GM21528 (cell line): ENCODE results near the gene ACSF3.
"Not testable (repeated sequence)": the region's sequence is repeated elsewhere in the genome, so short reads cannot be mapped to it uniquely, and the experiment has no call there.

Experiments
- ATAC-seq: cut with Tn5 transposase; IDR thresholded peaks from one replicate; pipeline ENCODE4 v1.9.1; 2021; ENCODE audit warnings: mild to moderate bottlenecking, moderate library complexity; ENCODE audit not compliant: unreplicated experiment, low FRiP score

ACSF3 gene

DNA sequence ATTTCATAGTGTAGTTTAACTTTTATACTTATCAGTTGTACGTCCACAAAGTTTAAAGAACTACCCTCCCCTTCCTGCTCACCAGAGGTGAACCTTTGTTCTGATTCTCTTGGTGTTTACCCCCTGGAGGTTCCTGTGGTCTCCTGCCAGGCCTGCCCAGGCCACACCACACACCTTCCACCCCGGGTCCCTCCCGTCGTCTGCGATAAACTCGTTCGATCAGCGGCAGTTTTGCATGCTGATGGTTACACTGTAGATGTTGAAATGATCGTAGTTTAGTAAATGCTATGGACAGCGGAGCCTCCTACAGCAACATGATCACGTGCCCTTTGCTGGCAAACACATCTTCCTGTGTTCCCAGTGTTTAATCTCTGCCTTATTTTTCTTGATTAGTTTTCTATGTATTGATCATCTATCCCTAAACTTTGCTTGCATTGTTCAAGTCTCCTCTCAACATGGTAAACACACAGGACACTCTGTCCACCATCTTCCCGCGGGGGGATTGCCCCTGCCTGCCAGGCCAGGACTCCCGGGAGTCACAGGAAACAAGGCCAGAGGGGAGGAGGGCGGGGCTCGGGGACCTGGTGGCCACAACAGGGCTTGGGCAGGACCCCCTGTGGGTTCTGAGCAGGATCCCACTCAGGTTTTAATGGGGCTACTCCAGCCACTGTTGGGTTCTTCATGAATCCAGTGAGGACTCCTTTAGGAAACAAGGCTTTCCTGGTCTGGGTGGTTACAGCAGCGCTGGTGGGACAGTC lies 2.8 kb upstream of the ACSF3 start:
- ATAC-seq = no peak

DNA sequence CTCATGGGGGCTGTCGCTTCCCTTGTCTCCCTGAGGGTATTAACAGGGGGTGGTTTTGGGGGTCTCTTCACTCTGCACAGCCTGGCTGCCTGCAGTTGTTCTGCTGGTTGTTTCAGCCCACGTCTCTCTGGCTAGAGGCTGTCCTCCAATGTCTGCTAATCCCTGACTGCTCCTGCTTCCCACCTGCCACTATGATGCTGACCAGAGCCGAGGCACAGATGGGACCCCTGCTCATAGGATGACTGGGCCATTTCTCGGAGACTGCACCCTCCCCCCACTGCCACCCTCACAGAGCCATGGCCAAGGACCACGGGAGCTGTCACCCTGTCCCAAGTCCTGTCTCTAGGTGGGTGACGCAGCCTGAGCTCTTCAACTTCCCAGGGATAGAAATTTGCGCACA lies 1.6 kb upstream of the ACSF3 start:
- no peak for ATAC-seq

DNA sequence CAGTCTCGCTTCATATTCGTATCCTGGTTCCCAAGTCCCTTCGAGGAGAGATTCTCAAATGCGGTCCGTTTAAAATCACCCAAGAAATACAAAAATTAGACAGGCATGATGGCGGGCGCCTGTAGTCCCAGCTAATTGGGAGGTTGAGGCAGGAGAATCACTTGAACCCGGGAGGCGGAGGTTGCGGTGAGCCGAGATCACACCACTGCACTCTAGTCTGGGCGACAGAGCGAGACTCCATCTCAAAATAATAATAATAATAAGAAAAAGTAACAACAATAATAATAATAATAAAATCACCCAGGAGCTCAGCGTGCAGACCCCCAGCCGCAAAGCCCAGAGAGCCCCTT lies 425 bp upstream of the ACSF3 start:
- ATAC-seq = not testable (repeated sequence)

DNA sequence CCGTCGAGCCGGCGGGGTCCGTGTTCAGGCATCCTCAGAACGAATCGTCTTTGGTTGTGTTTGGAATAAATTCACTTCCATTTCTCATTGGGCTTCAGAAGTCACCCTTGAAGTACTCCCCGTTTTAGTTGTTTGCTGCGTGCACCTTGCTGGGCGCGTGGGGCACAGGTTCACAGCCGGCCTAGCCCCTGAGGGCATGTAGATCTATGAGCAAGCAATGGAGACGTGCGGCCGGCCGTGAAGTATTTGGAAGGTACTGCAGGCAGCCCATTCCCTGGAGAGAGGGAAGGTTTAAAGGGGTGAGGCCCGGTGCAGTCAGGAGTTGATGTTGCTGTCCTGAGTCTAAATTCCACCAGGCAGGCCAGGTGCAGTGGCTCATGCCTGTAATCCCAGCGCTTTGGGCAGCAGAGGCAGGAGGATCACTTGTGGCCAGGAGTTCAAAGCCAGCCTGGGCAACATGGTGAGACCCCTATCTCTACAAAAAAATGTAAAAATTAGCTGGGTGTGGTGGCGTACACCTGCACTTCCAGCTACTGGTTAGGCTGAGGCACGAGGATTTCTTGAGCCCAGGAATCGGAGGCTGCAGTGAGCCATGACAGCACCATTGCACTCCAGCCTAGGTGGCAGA lies 714 bp downstream of the ACSF3 start:
- ATAC-seq = no peak

DNA sequence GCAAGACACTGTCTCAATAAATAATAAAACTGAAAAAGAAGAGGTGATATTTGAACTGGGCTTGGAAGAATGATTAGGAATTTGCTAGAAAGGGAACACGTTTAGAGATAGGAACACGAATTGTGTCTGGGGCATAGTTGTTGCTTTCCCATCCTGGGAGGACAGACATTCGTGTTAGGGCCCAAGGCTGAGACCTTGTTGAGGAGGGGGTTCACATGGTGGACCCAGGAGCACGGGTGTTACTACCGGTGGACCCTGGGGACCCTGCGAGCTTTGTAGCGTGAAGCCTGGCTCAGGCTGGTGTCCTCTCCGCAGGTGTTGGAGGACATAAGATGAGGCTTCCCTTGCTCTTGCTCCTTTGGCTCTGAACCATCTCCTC lies 1.2 kb downstream of the ACSF3 start:
- no peak for ATAC-seq

DNA sequence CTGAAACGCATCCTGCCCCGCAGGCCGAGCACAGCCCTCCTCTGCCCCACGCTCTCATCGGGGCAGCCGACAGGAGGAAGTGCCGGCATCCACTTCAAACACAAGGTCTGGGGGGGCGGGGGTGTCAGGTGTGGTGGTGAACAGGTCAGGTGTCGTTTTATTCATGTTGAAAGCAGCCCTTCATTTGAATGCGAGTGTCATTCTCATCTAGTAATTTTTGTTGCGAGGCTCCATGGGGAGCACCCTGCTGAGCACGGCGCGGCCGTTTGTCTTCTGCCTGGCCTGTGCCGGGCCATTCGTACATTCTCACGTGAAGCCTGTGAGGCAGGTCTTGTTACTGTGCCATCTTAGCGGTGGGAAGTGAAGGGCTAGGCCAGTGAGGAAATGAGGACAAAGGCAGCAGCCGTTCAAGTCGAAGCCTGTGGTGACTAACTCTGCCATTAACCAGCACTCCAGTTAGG lies 1.9 kb downstream of the ACSF3 start:
- no peak for ATAC-seq

DNA sequence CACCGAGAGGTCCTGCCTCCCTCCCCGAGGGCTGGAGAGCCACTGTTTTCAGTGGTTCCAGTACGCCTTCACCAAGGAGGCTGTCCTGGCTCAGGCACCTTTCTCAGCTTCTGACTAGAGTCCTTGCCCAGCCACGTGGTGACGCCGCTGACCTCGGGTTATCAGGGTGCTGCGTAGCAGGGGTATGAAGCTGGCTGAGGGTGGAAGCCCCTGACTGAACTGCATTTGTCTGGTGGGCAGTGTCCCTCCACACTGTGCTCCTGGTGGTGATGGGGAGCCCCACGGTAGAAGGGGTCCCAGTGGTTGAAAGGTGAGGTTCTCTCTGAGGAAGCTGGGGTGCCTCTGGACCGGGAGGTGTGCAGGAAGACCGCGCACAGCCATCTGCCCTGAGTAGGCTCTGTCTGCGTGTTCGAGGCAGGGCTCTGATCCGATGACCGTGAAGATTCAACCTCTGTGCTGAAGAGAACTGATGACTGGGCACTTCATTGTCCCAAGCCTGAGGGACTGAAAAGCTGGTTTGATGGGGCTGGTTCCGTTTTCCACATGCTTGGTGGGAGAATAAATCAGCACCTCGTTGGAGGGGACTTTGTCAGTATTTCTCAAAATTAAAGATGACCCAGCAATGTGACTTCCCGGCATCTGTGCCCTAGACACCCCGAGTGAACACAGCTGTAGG lies 2.5 kb downstream of the ACSF3 start:
- no peak for ATAC-seq

DNA sequence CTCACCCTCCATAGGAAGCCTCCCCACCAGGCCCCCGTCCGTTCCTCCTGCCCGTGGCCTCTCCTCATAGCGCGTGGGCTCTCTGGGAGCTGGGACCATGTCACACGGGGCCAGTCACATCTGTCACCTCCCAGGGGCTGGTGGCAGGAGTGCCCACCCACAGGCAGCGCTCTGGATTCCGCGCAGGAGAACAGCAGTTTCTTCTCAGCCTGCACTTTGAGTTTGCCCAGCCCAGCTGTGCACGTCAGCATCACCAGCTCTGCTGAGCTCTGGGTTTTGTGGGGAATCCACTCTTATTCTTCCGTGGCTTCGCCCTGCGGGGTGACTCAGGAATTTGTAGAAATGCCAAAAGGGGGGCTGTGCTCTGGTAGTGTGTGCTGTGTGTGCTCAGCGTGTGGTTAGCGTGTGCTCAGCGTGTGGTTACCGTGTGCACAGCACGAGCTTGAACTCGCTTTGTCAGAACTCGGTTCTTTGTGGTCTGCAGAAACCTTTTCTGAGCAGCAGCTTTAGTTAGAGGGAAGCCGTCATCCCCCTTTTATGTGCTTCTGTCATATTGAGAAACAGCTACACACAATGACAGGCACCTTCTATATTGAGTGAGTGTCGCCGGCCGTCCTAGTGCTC lies 3.2 kb downstream of the ACSF3 start:
- no peak for ATAC-seq

DNA sequence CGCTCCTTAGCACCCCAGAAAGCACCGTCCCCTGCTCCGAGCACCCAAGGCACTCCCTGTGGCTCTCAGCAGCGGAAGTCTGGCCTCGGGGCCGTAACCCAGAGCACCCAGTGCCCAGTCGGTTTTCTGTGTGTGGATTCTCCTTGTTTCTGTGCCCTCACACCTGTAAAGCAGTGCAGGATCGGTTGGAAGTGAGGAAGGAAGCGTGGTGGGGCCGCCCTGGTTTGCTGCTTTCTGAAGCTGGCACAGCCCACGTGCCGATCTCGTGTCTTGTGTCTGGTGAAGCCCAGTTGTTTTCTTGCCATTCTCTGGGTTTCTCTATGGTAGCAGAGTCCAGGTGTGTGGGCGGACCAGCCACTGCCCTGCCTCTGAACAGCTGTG lies 3.7 kb downstream of the ACSF3 start:
- ATAC-seq = no peak

DNA sequence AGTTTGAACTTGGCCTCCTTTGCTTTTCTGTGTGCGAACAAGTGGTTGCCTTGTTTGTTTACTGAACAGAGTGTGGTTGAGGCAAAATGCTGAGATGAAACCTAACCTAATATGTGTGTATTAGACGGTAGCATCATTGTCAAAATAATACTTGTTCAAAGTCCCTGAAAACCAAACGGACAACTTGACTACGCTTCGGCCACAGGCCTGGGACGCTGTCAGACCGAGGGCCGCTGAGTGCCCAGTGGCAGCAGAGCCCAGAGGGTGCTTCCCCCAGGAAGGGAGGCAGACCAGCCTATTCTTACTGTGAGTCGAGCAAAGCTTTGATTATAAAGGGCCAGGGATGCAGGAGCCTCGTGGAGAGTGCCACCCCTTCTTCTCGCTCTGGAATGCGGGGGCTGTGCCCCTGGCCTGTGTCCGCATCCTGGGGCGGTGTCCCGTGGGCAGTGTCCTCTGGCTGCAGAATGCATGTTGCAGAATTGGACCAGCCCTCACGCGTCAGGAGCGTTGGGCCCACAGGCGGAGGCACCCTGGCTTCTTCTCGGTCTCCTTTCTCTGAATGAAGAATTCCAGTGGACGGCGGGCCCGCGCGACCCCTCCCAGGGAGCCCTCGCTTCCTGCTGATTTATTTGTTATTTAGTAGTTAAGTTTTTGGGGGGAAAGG lies 5.2 kb downstream of the ACSF3 start:
- no peak for ATAC-seq

DNA sequence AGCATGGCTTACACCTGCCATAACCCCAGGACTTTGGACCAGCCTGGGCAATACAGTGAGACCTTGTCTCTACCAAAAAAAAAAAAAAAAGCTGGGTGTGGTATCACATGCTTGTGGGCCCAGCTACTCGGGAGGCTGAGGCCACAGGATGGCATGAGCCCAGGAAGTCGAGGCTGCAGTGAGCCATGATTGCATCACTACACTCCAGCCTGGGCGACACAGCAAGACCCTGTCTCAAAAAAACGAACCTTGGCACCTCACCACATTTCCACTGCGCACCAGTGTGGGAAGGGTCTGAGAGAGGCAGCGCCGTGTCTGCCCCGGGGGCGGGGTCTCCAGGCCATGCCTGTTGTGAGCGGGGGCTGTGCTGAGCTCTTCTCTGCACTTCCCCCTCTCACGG lies 6.3 kb downstream of the ACSF3 start:
- ATAC-seq = no peak

DNA sequence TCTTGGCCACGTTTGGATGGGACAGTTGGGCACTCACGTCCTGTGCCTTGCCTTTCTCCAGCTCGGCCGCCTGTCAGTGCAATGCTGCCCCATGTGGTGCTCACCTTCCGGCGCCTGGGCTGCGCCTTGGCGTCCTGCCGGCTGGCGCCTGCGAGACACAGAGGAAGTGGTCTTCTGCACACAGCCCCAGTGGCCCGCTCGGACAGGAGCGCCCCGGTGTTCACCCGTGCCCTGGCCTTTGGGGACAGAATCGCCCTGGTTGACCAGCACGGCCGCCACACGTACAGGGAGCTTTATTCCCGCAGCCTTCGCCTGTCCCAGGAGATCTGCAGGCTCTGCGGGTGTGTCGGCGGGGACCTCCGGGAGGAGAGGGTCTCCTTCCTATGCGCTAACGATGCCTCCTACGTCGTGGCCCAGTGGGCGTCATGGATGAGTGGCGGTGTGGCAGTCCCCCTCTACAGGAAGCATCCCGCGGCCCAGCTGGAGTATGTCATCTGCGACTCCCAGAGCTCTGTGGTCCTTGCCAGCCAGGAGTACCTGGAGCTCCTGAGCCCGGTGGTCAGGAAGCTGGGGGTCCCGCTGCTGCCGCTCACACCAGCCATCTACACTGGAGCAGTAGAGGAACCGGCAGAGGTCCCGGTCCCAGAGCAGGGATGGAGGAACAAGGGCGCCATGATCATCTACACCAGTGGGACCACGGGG lies 7.1 kb downstream of the ACSF3 start:
- no peak for ATAC-seq

DNA sequence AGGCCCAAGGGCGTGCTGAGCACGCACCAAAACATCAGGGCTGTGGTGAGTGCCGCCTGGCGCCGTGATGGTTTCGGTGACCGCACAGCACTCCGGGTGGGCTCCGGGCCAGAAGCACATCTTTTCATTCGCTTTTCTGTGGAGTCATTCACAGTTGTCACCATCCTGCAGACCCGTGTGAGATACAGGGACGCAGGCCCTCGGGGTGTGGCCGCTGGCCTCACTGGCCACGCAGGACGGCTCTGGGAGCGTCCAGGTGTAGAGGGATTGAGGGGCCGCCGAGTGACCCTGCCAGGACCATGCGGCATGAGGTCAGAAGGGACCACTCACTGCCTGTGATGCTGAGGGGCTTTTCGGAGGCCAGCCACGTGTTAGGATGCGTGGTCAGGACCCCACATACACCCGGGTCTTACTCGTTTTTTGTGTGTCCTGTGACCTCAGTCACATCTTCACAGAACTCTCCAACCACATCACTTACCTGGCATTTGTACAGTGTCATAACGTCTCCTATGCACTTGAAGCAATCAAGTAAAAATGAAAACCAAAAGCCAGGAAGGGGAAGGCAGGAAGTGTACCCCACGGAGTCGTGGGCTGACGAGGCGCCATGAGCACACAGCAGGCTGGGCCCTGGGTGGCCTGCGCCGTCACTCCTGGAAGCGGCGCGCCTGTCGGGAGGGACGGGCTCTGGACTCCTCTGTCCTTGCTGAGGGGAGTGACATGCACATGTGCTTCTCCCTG lies 7.8 kb downstream of the ACSF3 start:
- no peak for ATAC-seq

DNA sequence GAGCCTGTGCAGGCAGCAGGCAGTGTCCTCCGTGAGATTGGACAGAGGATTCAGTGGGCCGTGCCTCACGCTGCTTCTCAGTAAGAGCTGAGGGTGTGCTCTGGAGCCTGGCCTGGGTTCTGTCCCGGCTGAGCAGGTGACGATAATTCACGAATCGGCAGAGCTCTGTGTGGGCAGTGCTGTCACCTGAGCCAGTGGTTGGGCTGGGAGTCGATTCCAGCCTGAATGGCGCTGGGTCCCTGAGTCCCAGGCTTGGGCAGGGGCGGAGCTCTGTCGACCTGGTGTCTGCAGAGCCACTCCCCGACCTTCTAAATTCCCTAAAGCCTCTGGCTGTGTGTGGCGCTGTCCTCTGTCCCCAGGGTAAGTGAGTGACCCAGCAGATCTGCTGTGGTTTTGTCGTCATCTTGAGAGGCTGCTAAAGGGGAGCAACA lies 8.4 kb downstream of the ACSF3 start:
- no peak for ATAC-seq

DNA sequence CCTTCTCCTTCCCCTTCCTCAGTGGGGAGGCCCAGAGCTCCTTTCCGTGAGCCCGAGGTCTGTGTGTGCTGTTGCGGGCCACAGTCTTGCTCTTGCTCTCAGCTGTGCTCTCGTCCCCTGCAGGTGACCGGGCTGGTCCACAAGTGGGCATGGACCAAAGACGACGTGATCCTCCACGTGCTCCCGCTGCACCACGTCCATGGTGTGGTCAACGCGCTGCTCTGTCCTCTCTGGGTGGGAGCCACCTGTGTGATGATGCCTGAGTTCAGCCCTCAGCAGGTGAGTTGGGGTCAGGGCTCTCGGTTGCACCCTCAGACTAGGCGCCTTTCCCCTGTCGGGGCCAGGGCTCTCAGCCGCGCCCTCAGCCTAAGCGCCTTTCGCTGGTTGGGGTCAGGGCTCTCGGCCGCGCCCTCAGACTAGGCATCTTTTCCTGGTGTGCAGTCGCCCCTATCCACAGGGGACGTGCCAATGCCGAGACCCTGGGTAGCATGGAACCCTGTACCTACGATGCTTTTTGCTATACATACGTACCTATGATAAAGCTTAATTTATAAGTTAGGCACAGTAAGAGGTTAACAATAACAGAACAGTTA lies 8.9 kb downstream of the ACSF3 start:
- no peak for ATAC-seq

DNA sequence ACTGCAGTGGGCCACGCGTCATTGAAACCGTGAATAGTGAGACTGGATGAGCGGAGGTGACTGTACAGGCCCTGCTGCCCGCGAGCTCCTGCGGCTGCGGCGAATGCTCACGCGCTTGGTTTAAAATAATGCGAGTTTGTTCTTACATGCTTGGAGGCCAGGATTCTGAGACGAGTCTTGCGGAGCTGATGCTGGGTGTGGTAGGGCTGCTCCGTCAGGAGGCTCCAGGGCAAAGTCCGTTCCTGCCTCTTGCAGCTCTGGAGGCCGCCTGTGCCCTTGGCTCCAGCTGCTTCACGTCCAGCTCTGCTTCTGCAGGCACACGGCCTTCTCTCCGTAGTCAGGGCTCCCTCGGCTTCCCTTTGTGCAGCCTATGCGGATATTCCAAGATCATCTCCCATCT lies 9.5 kb downstream of the ACSF3 start:
- ATAC-seq = no peak

DNA sequence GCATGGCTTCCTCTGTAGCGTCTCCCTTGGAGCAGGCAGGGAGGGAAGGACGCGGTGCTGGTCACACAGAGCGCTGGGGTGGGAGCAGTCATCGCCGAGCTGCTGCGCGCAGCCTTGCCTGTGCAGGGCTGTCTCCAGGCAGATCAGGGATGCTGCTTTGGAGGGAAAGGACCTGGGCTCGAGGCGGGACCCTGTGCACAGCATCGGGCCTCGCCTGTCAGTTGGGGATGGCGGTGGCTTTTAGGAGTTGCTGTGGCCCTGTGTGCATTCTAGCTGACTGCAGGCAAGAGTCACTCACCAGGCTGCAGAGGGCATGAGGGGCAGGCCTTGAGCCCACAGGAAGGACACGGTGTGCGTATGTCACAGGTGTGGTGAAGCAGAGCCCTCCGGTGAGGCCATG lies 10.1 kb downstream of the ACSF3 start:
- ATAC-seq = no peak

DNA sequence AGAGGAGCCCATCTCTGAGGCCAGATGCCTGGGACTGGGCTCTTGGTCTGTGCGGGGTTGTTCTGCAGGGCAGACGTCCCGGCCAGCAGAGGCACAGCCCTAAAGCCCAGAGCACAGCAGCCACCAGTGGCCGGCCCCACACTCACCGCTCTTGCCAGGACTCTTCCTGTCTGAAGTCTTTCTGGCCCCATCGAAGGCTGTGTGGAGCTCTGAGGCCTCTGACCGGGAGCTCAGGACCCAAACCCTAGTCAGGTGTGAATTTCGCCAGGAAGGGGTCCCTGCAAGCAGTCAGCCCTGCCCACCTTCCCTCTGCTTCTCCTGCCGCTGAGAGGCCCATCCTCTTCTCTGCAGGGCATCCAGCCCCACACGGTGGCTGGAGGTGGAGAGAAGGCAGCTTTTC lies 10.7 kb downstream of the ACSF3 start:
- ATAC-seq = no peak

DNA sequence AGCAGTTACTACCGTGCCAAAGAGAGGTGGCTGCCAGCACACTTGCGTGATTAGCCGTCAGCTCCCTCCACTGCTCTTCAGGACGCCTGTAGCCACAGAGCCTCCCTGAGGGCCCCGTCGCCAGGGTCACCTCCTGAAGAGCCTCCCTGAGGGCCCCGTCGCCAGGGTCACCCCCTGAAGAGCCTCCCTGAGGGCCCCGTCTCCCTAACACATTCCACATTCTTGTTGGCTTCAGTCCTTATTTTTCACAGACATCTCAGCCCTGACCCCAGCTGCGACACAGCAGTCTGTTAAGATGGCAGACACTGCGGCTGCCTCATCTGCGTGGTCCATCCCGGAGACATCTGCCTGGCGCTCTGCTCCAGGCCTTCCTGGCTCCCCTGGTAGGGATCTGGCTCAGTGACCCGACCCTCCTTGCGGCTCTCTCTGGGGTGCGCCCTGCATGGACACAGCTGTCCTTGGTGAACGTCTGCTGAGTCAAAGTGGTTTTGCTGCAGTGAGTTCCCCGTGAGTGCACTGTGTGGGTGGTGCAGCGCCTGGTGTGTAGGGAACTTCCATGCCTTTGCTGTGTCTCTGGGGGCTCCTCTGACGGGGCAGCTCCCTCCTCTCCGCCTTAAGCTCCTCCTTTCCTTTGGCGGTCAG lies 11.4 kb downstream of the ACSF3 start:
- no peak for ATAC-seq
